Esophagus (tissue), 2 donors: ENCODE data around the gene KYAT1. TPM values are rescaled to one million over a fixed set of nuclear protein-coding genes. Genes with fewer than 3 reads are reported as not detected.
"Not testable (repeated sequence)": the region's sequence is repeated elsewhere in the genome, so short reads cannot be mapped to it uniquely, and the experiment has no call there.

Experiments
- H3K27ac ChIP-seq, 2 donors: one replicate each; pipeline ENCODE4 v1.5.1; 2013; ENCODE audit warnings: low read depth in 2 of 2, mild to moderate bottlenecking in 2 of 2, inconsistent platforms in 1 of 2, low read length in 1 of 2, moderate library complexity in 1 of 2
- H3K27me3 ChIP-seq, 2 donors: one replicate each; pipeline ENCODE4 v1.6.1; 2013; ENCODE audit warnings: low read length in 2 of 2, control low read depth in 1 of 2, mild to moderate bottlenecking in 1 of 2; ENCODE audit not compliant: insufficient read depth in 2 of 2, control insufficient read depth in 1 of 2
- H3K36me3 ChIP-seq, 2 donors: one replicate each; pipeline ENCODE4 v1.6.1; 2013; ENCODE audit warnings: low read length in 1 of 2; ENCODE audit not compliant: control insufficient read depth in 2 of 2, insufficient read depth in 2 of 2
- H3K4me1 ChIP-seq, 2 donors: one replicate each; pipeline ENCODE4 v1.6.1; 2013; ENCODE audit warnings: low read length in 1 of 2; ENCODE audit not compliant: control insufficient read depth in 2 of 2, insufficient read depth in 2 of 2
- H3K4me3 ChIP-seq, 2 donors: one replicate each; pipeline ENCODE4 v1.5.1; 2013; ENCODE audit warnings: low read length in 2 of 2, mild to moderate bottlenecking in 2 of 2, low read depth in 1 of 2, moderate library complexity in 1 of 2
- H3K9me3 ChIP-seq, 2 donors: one replicate each; pipeline ENCODE4 v1.6.1; 2013; ENCODE audit warnings: mild to moderate bottlenecking in 2 of 2, low read depth in 1 of 2, low read length in 1 of 2, moderate library complexity in 1 of 2; ENCODE audit not compliant: control insufficient read depth in 2 of 2, insufficient read depth in 1 of 2
- WGBS, 2 donors: extraction: QIAGEN DNeasy Blood & Tissue Kit; methylation state at CpG; one replicate each; pipeline ENCODE4 v1.1.7; 2013; 5-methylcytosine and 5-hydroxymethylcytosine counted together
- polyA plus RNA-seq, 2 donors: library from polyadenylated mRNA; stranded (reverse); fragments of 200-250 nt; gene quantifications; one replicate each; pipeline ENCODE4 v1.2.3, GENCODE V29; 2013
- donor health status: healthy with polysubstance abuse.
- donor health status: Bipolar disorder and iron deficiency.

KYAT1 gene
- polyA plus RNA-seq, 2 donors, result 4.0 to 6.7 TPM

- 89 to 91% methylated on average over 10 of the region's 10 CpGs for WGBS, 2 donors
- not testable (repeated sequence) for H3K27ac ChIP-seq, H3K9me3 ChIP-seq, H3K4me3 ChIP-seq, H3K4me1 ChIP-seq, H3K27me3 ChIP-seq, H3K36me3 ChIP-seq
Measured at GRCh38 chr9:128851024-128851423, 30.7 kb downstream of the KYAT1 start.

DNA sequence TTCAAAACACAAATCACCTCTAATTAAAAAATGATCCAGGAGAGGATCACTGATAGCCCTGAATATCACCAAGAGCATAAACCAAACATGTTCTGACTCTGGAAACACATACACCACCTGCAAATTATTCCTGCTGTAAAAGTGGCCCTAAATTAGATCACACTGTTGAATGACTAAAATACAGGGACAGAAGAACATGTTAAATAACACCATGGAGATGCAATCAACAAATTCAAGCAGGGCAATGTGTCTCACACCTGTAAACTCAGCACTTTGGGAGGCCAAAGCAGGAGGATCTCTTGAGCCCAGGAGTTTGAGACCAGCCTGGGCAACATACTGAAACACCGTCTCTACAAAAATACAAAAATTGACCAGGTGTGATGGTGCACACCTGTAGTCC is 33.9 kb downstream of the KYAT1 start:
- H3K4me1 ChIP-seq, result peaks cover 0 to 11% of the 10 kb centered on the region in 2 donors
- peaks cover 0 to 3% of the 10 kb centered on the region in 2 donors for H3K9me3 ChIP-seq
- 99 to 100% methylated on average over 1 of the region's 1 CpG for WGBS, 2 donors
- no peaks in the 10 kb centered on the region for H3K36me3 ChIP-seq
- no peak overlapping the region for H3K4me3 ChIP-seq
- H3K27me3 ChIP-seq, result no peaks in the 10 kb centered on the region
- no peak overlapping the region for H3K27ac ChIP-seq

- H3K4me3 ChIP-seq, result no peak overlapping the region
- H3K36me3 ChIP-seq, result peaks cover 0 to 3% of the 10 kb centered on the region in 2 donors
- WGBS, 2 donors, result 92 to 95% methylated on average over 3 of the region's 3 CpGs
- H3K27ac ChIP-seq, result no peak overlapping the region
- no peaks in the 10 kb centered on the region for H3K27me3 ChIP-seq
- H3K9me3 ChIP-seq, result peaks cover 0 to 3% of the 10 kb centered on the region in 2 donors
- peaks cover 0 to 11% of the 10 kb centered on the region in 2 donors for H3K4me1 ChIP-seq
Measured at GRCh38 chr9:128846680-128847030, 35.1 kb downstream of the KYAT1 start.

DNA sequence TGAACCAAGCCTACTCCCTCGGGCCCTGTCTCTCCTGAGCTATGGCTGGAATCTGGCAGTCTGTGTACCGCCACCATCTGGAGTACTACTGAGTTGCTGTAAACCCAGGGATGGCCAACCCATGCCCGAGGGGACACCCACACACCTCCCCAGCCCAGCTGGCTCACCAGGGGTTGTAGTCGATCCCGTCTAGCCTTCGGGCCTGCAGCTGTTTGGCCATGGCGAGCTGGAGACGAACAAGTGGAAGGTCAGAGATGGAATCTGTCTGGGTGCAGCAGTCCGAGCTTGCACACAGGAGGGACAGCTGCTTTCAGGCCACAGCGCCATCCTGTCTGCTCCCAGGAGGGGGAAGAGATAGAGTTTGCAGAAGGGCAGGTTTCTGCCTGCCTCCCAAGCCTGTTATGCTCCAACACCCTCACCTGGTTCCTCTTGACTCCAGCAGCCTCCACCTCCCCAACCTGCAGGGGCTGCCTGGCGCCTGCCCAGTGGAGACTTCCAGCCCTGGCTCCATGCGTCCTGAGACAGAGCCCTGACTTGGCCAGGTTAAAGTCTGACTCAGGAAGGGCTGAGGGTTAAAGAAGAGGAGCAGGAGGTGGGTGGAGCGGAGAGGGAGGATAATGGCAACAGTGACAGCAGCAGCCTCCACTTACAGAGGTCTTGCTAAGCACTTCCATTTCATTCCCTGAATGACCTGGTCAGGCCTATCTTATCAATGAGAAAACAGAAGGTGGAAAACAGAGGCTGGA is 36.4 kb downstream of the KYAT1 start:
- H3K4me1 ChIP-seq, result peaks cover 0 to 11% of the 10 kb centered on the region in 2 donors
- no peaks in the 10 kb centered on the region for H3K9me3 ChIP-seq
- peak overlapping the region; percentile 57 to 84 for H3K27ac ChIP-seq
- H3K36me3 ChIP-seq, result peaks cover 0 to 3% of the 10 kb centered on the region in 2 donors
- H3K4me3 ChIP-seq, result no peak overlapping the region
- no peaks in the 10 kb centered on the region for H3K27me3 ChIP-seq
- 45 to 55% methylated on average over 13 of the region's 13 CpGs for WGBS, 2 donors

DNA sequence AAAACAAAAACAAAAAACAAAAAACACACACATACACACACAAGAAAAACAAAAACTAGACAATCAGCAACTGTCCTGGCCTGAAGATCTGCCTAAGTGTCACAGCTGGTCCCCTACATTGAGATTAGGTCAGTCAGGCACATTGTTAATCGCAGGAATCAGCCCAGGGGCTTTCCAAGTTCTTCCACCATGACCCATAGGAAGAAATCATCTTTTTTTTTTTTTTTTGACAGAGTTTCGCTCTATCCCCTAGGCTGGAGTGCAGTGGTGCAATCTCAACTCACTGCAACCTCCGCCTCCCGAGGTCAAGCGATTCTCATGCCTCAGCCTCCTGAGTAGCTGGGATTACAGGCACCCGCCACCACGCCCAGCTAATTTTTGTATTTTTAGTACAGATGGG is 38.6 kb downstream of the KYAT1 start:
- peaks cover 0 to 11% of the 10 kb centered on the region in 2 donors for H3K4me1 ChIP-seq
- H3K36me3 ChIP-seq, H3K4me3 ChIP-seq, H3K9me3 ChIP-seq, H3K27me3 ChIP-seq, H3K27ac ChIP-seq: not testable (repeated sequence)
- WGBS, 2 donors, result 91 to 95% methylated on average over 7 of the region's 7 CpGs

DNA sequence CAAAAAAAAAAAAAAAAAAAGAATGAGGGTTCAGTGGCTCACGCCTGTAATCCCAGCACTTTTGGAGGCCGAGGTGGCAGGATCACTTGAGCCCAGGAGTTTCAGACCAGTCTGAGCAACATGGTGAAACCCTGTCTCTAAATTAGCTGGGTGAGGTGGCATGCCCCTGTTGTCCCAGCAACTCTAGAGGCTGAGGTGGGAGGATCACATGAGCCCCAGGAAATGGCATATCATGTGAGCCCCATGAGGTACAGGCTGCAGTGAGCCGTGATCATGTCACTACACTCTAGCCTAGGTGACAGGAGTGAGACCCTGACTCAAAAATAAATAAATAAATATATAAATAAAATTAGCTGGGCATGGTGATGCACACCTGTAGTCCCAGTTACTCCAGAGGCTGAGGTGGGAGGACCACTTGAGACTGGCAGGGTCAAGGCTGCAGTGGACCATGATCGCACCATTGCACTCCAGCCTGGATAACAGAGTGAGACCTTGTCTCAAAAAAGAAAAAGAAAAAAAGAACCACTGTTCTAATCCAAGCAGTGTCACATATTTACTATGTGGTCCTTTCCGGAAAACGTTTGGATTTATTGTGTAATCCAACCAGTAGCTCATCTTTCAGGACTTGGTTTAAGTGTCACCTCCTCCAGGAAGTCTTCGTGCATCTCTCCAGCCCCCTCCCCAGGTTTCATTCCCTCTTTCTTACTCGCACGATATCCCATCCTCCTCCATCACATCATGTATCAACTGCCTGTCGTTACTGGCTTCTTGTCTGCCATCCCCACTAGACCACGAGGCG is 39.9 kb downstream of the KYAT1 start:
- no peaks in the 10 kb centered on the region for H3K9me3 ChIP-seq
- H3K4me1 ChIP-seq, result peaks cover 0 to 11% of the 10 kb centered on the region in 2 donors
- no peak overlapping the region for H3K4me3 ChIP-seq
- H3K27ac ChIP-seq, result no peak overlapping the region
- 89 to 90% methylated on average over 12 of the region's 12 CpGs for WGBS, 2 donors
- peaks cover 0 to 9% of the 10 kb centered on the region in 2 donors for H3K36me3 ChIP-seq
- H3K27me3 ChIP-seq, result no peaks in the 10 kb centered on the region

- peaks cover 0 to 3% of the 10 kb centered on the region in 2 donors for H3K4me1 ChIP-seq
- no peaks in the 10 kb centered on the region for H3K27me3 ChIP-seq
- peaks cover 3 to 16% of the 10 kb centered on the region in 2 donors for H3K36me3 ChIP-seq
- WGBS, 2 donors, result 100% methylated on average over 1 of the region's 1 CpG
- H3K9me3 ChIP-seq, result no peaks in the 10 kb centered on the region
- no peak overlapping the region for H3K4me3 ChIP-seq
- H3K27ac ChIP-seq, result no peak overlapping the region
Measured at GRCh38 chr9:128840524-128840923, 41.2 kb downstream of the KYAT1 start.

GRCh38 chr9:128838338-128838737 is 43.4 kb downstream of the KYAT1 start:
- Histone ChIP-seq H3K36me3 (peaks cover 3 to 22% of the 10 kb centered on the region in 2 donors), H3K4me1 (no peaks in the 10 kb centered on the region), H3K27ac (no peak overlapping the region), H3K9me3 (no peaks in the 10 kb centered on the region), H3K4me3 (no peak overlapping the region), H3K27me3 (no peaks in the 10 kb centered on the region)
- WGBS, 2 donors, result 83 to 84% methylated on average over 3 of the region's 3 CpGs

- Histone ChIP-seq H3K27ac (no peak overlapping the region), H3K27me3 (no peaks in the 10 kb centered on the region), H3K4me1 (no peaks in the 10 kb centered on the region), H3K36me3 (peaks cover 3 to 19% of the 10 kb centered on the region in 2 donors), H3K9me3 (no peaks in the 10 kb centered on the region), H3K4me3 (no peak overlapping the region)
- 93% methylated on average over 14 of the region's 14 CpGs for WGBS, 2 donors
Measured at GRCh38 chr9:128836509-128837145, 45.1 kb downstream of the KYAT1 start.
